CD4-positive, alpha-beta T cell (primary cell): ENCODE measurements around the gene MAST3. TPM values are rescaled to one million over a fixed set of nuclear protein-coding genes. Genes with fewer than 3 reads are reported as not detected.
A peak's percentile ranks its signal among the peaks of the same experiment; 100 is the strongest.

ENCODE experiments used
- ATAC-seq: fragments of 200-7000 bp; cut with Tn5 transposase; one replicate; pipeline ENCODE4 v1.10.0; 2022; ENCODE audit warnings: mild to moderate bottlenecking; ENCODE audit not compliant: poor library complexity
- CTCF ChIA-PET: fragments of 350-600 bp; sonication (Branson Sonifier 250); formaldehyde crosslinking; loops from one replicate; lab custom pipeline; 2021; ENCODE audit warnings: antibody characterized with exemption, inconsistent platforms; lab: Charles Lee
- POLR2A ChIA-PET: fragments of 350-600 bp; sonication (Branson Sonifier 250); formaldehyde crosslinking; loops from one replicate; lab custom pipeline; 2021; ENCODE audit warnings: antibody characterized with exemption, inconsistent platforms; lab: Charles Lee
- DNase-seq, 14 experiments: peaks; one replicate each; pipeline ENCODE4 v3.0.0-alpha.2; 2013 to 2020; ENCODE audit warnings: mixed read lengths in 2 of 14
- H3K27ac ChIP-seq, 2 donors: one replicate each; pipeline versions ENCODE4 v1.5.1 to v1.7.0; 2013; ENCODE audit warnings: low read length in 2 of 2, low read depth in 1 of 2, mild to moderate bottlenecking in 1 of 2
- H3K27me3 ChIP-seq, 2 experiments: 1 replicate in 1 of 2; 2 replicates in 1 of 2; pipeline versions ENCODE4 v1.6.1 to v1.7.0; 2013; ENCODE audit warnings: low read length in 2 of 2, control low read depth in 1 of 2, mild to moderate bottlenecking in 1 of 2, moderate library complexity in 1 of 2; ENCODE audit not compliant: insufficient read depth in 2 of 2, control insufficient read depth in 1 of 2
- H3K36me3 ChIP-seq: one replicate; pipeline ENCODE4 v1.6.1; 2013; ENCODE audit warnings: low read length, control low read depth; ENCODE audit not compliant: insufficient read depth
- H3K4me1 ChIP-seq: one replicate; pipeline ENCODE4 v1.6.1; 2013; ENCODE audit warnings: low read length, control low read depth; ENCODE audit not compliant: insufficient read depth
- H3K4me3 ChIP-seq: one replicate; pipeline ENCODE4 v1.5.1; 2013; ENCODE audit warnings: mild to moderate bottlenecking, low read length, moderate library complexity
- H3K9me3 ChIP-seq, 2 experiments: 1 replicate in 1 of 2; 2 replicates in 1 of 2; pipeline versions ENCODE4 v1.6.1 to v1.7.0; 2013; ENCODE audit warnings: low read length in 2 of 2, mild to moderate bottlenecking in 2 of 2, control low read depth in 1 of 2, moderate library complexity in 1 of 2; ENCODE audit not compliant: control insufficient read depth in 1 of 2, insufficient read depth in 1 of 2
- H3K27ac Mint-ChIP-seq: one replicate; pipeline ENCODE4 v1.8.0; 2020; ENCODE audit warnings: mixed read lengths
- H3K27me3 Mint-ChIP-seq: one replicate; pipeline ENCODE4 v1.8.0; 2021; ENCODE audit warnings: mixed read lengths
- H3K36me3 Mint-ChIP-seq: one replicate; pipeline ENCODE4 v1.8.0; 2021; ENCODE audit warnings: low read depth, mixed read lengths
- H3K4me1 Mint-ChIP-seq: one replicate; pipeline ENCODE4 v1.8.0; 2021; ENCODE audit warnings: low read depth, mixed read lengths
- H3K4me3 Mint-ChIP-seq: one replicate; pipeline ENCODE4 v1.8.0; 2020; ENCODE audit warnings: mild to moderate bottlenecking, mixed read lengths
- H3K9me3 Mint-ChIP-seq: one replicate; pipeline ENCODE4 v1.8.0; 2020; ENCODE audit warnings: mixed read lengths
- CTCF ChIP-seq: fragments of 200-600 bp; IDR thresholded peaks from one replicate; pipeline ENCODE4 v1.8.0; 2022; ENCODE audit warnings: antibody characterized with exemption, mild to moderate bottlenecking
- intact Hi-C, 2 experiments: fragments of 100-400 bp; cut with DNase I in 1 of 2; cut with micrococcal nuclease in 1 of 2; formaldehyde crosslinking; loops; one replicate each; pipeline versions ENCODE4 v1.15.1 to v1.9.0; 2023 to 2025; cut with DNase I, micrococcal nuclease
- total RNA-seq, 174 experiments: library from RNA in 2 of 174; stranded (reverse) in 2 of 174; gene quantifications; one replicate each; pipeline ENCODE4 v1.2.3 and lab custom pipeline; 2021 to 2026

Gene MAST3
- total RNA-seq, 2 experiments from 2014 or later, result 16.1 to 16.4 TPM

- Mint-ChIP-seq H3K4me3 (peak overlapping the region; percentile 45), H3K27me3 (no peaks in the 10 kb centered on the region), H3K36me3 (peaks cover 52% of the 10 kb centered on the region), H3K4me1 (peaks cover 33% of the 10 kb centered on the region), H3K9me3 (no peaks in the 10 kb centered on the region), H3K27ac (no peak overlapping the region)
- DNase-seq (peak in 1 of 14 experiments; percentile 16), ATAC-seq (no peak)
- no peak for TF ChIP-seq CTCF
- no peak overlapping the region for H3K4me3 ChIP-seq
- ChIA-PET CTCF (no interaction called here), POLR2A (no interaction called here)
- intact Hi-C loops, result no loop called here
- H3K9me3 ChIP-seq, result no peaks in the 10 kb centered on the region
- no peak overlapping the region for H3K27ac ChIP-seq
- H3K36me3 ChIP-seq, result peaks cover 36% of the 10 kb centered on the region
- no peaks in the 10 kb centered on the region for H3K27me3 ChIP-seq
- H3K4me1 ChIP-seq, result peaks cover 28% of the 10 kb centered on the region
Measured at GRCh38 chr19:18197941-18198340, 100.4 kb downstream of the MAST3 start.

- H3K4me1 Mint-ChIP-seq, result peaks cover 34% of the 10 kb centered on the region
- Histone ChIP-seq H3K36me3 (peaks cover 36% of the 10 kb centered on the region), H3K27ac (no peak overlapping the region), H3K4me3 (no peak overlapping the region), H3K4me1 (peaks cover 29% of the 10 kb centered on the region), H3K27me3 (no peaks in the 10 kb centered on the region), H3K9me3 (no peaks in the 10 kb centered on the region)
- ChIA-PET POLR2A (no interaction called here), CTCF (no interaction called here)
- intact Hi-C loops, result no loop called here
- H3K4me3 Mint-ChIP-seq, result peak overlapping the region; percentile 45
- H3K36me3 Mint-ChIP-seq, result peaks cover 54% of the 10 kb centered on the region
- no peaks in the 10 kb centered on the region for H3K9me3 Mint-ChIP-seq
- ATAC-seq (no peak), DNase-seq (no peak)
- no peak overlapping the region for H3K27ac Mint-ChIP-seq
- TF ChIP-seq CTCF, result no peak
- no peaks in the 10 kb centered on the region for H3K27me3 Mint-ChIP-seq
Measured at GRCh38 chr19:18198374-18198773, 100.8 kb downstream of the MAST3 start.

Other genes starting within 250 kb of the MAST3 start
- 100 to 1,000 TPM; 120 to 121 TPM for gene JAK3, start 249.8 kb upstream of the MAST3 start, total RNA-seq
- gene RPL18A, start 237.9 kb upstream of the MAST3 start, total RNA-seq, result 1,000 to 10,000 TPM; 4,157 to 4,260 TPM
- 1 to 10 TPM; 1.6 TPM for gene SLC5A5, start 225.8 kb upstream of the MAST3 start, total RNA-seq
- 10 to 100 TPM; 26.9 to 28.1 TPM for gene CCDC124, start 164.8 kb upstream of the MAST3 start, total RNA-seq
- gene KCNN1, start 130.7 kb upstream of the MAST3 start, total RNA-seq, result not detected
- 100 to 1,000 TPM; 325 to 341 TPM for gene ARRDC2, start 89.6 kb upstream of the MAST3 start, total RNA-seq
- 10 to 100 TPM; 20.5 to 22.5 TPM for gene IL12RB1, start 10.8 kb upstream of the MAST3 start, total RNA-seq
- gene PIK3R2, start 55.4 kb downstream of the MAST3 start, total RNA-seq, result 1 to 10 TPM; 4.6 to 5.6 TPM
- 10 to 100 TPM; 10.6 to 10.7 TPM for gene IFI30, start 76.0 kb downstream of the MAST3 start, total RNA-seq
- gene MPV17L2, start 95.4 kb downstream of the MAST3 start, total RNA-seq, result 1 to 10 TPM; 2.8 to 3.9 TPM
- gene RAB3A, start 106.3 kb downstream of the MAST3 start, total RNA-seq, result 10 to 100 TPM; 28.9 to 31.2 TPM
- gene PDE4C, start 128.7 kb downstream of the MAST3 start, total RNA-seq, result not detected
- gene IQCN, start 176.7 kb downstream of the MAST3 start, total RNA-seq, result 10 to 100 TPM; 18.1 to 18.7 TPM
- 1,000 to 10,000 TPM; 1,827 to 1,976 TPM for gene JUND, start 183.8 kb downstream of the MAST3 start, total RNA-seq
- 10 to 100 TPM; 40.2 to 47.4 TPM for gene LSM4, start 225.3 kb downstream of the MAST3 start, total RNA-seq
- 10 to 100 TPM; 24.4 to 25.9 TPM for gene PGPEP1, start 242.8 kb downstream of the MAST3 start, total RNA-seq